Parathyroid adenoma (tissue), 2 donors: ENCODE measurements around the gene ASPDH.
"Not testable (repeated sequence)": the region's sequence is repeated elsewhere in the genome, so short reads cannot be mapped to it uniquely, and the experiment has no call there.

ENCODE experiments used
- H2AFZ ChIP-seq: fragments of 300-600 bp; sonication (generic); one replicate; pipeline ENCODE4 v1.7.0; 2017; ENCODE audit warnings: antibody characterized with exemption, mild to moderate bottlenecking
- H3K27ac ChIP-seq: fragments of 300-600 bp; sonication (generic); one replicate; pipeline ENCODE4 v1.7.0; 2017
- H3K27me3 ChIP-seq: fragments of 300-600 bp; sonication (generic); one replicate; pipeline ENCODE4 v1.7.0; 2017; ENCODE audit warnings: low read length; ENCODE audit not compliant: control insufficient read depth, insufficient read depth
- H3K36me3 ChIP-seq: fragments of 300-600 bp; sonication (generic); one replicate; pipeline ENCODE4 v1.7.0; 2017; ENCODE audit warnings: low read length; ENCODE audit not compliant: control insufficient read depth, insufficient read depth
- H3K4me1 ChIP-seq: fragments of 300-600 bp; sonication (generic); one replicate; pipeline ENCODE4 v1.7.0; 2017; ENCODE audit warnings: control low read depth
- H3K4me2 ChIP-seq: fragments of 300-600 bp; sonication (generic); one replicate; pipeline ENCODE4 v1.7.0; 2017; ENCODE audit warnings: low read length
- H3K4me3 ChIP-seq: fragments of 300-600 bp; sonication (generic); one replicate; pipeline ENCODE4 v1.7.0; 2017; ENCODE audit warnings: low read depth, low read length
- H3K79me2 ChIP-seq: fragments of 300-600 bp; sonication (generic); one replicate; pipeline ENCODE4 v1.7.0; 2017; ENCODE audit warnings: control low read depth
- H3K9ac ChIP-seq: fragments of 300-600 bp; sonication (generic); one replicate; pipeline ENCODE4 v1.7.0; 2017; ENCODE audit warnings: mild to moderate bottlenecking
- H3K9me3 ChIP-seq: fragments of 300-600 bp; sonication (generic); one replicate; pipeline ENCODE4 v1.7.0; 2017; ENCODE audit warnings: low read length; ENCODE audit not compliant: control insufficient read depth
- TF ChIP-seq, protein P1 (sequence below): fragments of 300-600 bp; sonication (generic); IDR thresholded peaks from one replicate; pipeline ENCODE4 v1.7.0; 2017; ENCODE audit warnings: antibody characterized with exemption, mild to moderate bottlenecking
- donor health status: primary hyperparathyroidism.

The ASPDH gene

DNA sequence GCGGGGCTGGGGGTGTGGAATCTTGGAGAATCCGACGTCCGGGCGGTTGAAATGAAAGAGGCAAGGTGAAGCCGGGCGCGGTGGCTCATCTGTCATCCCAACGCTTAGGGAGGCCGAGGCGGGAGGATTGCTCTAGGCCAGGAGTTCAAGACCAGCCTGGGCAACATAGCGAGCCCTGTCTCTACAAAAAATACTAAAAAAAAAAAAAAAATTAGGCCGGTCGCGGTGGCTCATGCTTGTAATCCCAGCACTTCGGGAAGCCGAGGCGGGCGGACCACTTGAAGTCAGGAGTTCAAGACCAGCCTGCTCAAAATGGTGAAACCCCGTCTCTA lies 36.8 kb downstream of the ASPDH start:
- Histone ChIP-seq H3K4me2 (peak overlapping the region; percentile 90), H3K4me3 (peak overlapping the region; percentile 95), H2AFZ (peak overlapping the region; percentile 100), H3K27ac (peak overlapping the region; percentile 99), H3K27me3 (no peaks in the 10 kb centered on the region), H3K9me3 (no peaks in the 10 kb centered on the region), H3K9ac (peak overlapping the region; percentile 100), H3K4me1 (peaks cover 11% of the 10 kb centered on the region), H3K79me2 (peaks cover 24% of the 10 kb centered on the region), H3K36me3 (no peaks in the 10 kb centered on the region)
- TF ChIP-seq, protein P1, sequence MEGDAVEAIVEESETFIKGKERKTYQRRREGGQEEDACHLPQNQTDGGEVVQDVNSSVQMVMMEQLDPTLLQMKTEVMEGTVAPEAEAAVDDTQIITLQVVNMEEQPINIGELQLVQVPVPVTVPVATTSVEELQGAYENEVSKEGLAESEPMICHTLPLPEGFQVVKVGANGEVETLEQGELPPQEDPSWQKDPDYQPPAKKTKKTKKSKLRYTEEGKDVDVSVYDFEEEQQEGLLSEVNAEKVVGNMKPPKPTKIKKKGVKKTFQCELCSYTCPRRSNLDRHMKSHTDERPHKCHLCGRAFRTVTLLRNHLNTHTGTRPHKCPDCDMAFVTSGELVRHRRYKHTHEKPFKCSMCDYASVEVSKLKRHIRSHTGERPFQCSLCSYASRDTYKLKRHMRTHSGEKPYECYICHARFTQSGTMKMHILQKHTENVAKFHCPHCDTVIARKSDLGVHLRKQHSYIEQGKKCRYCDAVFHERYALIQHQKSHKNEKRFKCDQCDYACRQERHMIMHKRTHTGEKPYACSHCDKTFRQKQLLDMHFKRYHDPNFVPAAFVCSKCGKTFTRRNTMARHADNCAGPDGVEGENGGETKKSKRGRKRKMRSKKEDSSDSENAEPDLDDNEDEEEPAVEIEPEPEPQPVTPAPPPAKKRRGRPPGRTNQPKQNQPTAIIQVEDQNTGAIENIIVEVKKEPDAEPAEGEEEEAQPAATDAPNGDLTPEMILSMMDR: no peak

DNA sequence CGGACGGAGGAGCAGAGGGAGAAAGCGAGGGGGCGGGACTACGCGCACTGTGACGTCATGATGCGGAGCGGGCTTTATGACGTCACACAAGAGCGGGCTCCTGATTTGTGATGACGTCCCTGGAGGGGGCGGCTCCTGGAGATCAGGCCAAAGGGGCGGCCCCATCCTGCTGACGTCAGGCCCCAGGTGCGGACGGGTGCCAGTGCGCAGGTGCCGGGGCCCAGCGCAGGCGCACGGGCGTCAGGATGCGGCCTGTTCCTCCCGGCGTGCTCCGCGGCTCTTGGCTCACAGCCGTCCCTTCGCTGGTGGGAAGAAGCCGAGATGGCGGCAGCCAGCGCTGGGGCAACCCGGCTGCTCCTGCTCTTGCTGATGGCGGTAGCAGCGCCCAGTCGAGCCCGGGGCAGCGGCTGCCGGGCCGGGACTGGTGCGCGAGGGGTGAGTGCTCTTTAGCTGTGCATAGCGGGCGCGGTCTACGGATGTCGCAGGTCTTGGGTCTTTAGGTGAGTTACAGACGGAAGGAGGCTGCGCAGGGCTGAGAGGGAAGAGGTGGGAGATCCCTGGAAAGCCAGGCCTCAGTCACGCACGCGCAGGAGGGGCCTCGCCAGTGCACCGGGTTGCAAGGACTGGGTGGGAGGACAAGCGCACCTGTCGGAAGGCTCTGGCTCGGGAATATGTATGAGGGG lies 37.3 kb downstream of the ASPDH start, which contains the start of the genes EMC10 and GARIN5A:
TSS of gene EMC10 (plus strand) at position 284 of the 683 bp plus-strand sequence. CDS start at position 322, 38 bp downstream.
TSS of gene GARIN5A (minus strand) at position 625 of the 683 bp plus-strand sequence. CDS start at position 165, 460 bp downstream.
- Histone ChIP-seq H3K27me3 (no peaks in the 10 kb centered on the region), H3K27ac (peak within 1 kb of the TSS; percentile 99), H3K9me3 (no peaks in the 10 kb centered on the region), H3K4me1 (peaks cover 11% of the 10 kb centered on the region), H3K4me2 (peak within 1 kb of the TSS; percentile 90), H3K36me3 (no peaks in the 10 kb centered on the region), H3K4me3 (peak within 1 kb of the TSS; percentile 95), H3K9ac (peak within 1 kb of the TSS; percentile 100), H3K79me2 (peaks cover 24% of the 10 kb centered on the region), H2AFZ (peak within 1 kb of the TSS; percentile 100)
- TF ChIP-seq, protein P1: no peak

DNA sequence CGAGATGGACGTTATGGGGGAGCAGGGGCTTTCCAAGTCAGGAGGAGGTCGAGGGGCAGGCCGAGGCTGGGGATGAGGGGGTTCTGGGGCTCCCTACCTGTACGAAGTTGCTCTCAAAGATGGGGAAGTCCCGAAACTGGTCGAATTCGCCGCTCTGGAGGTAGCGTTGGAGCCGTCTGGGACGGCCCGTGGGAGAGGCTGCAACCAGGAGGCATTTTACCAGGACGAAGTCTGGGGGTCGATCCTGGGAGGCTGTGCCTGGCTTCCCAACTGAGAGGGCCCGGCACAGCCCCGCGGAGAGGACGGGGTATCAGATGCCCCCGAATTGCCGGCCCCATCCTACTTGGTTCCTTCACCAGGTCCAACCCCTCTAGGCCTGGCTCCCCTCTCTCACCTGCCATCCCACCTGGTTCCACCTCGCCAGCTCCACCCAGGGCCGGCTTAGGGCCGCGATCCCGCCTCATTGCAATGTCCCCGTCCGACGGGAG lies 37.9 kb downstream of the ASPDH start:
- peaks cover 24% of the 10 kb centered on the region for H3K79me2 ChIP-seq
- peak overlapping the region; percentile 95 for H3K4me3 ChIP-seq
- H3K27ac ChIP-seq: peak overlapping the region; percentile 99
- H3K9me3 ChIP-seq: no peaks in the 10 kb centered on the region
- H3K9ac ChIP-seq: no peak overlapping the region
- peaks cover 11% of the 10 kb centered on the region for H3K4me1 ChIP-seq
- peak overlapping the region; percentile 100 for H2AFZ ChIP-seq
- no peaks in the 10 kb centered on the region for H3K27me3 ChIP-seq
- no peaks in the 10 kb centered on the region for H3K36me3 ChIP-seq
- TF ChIP-seq, protein P1: no peak
- peak overlapping the region; percentile 90 for H3K4me2 ChIP-seq

DNA sequence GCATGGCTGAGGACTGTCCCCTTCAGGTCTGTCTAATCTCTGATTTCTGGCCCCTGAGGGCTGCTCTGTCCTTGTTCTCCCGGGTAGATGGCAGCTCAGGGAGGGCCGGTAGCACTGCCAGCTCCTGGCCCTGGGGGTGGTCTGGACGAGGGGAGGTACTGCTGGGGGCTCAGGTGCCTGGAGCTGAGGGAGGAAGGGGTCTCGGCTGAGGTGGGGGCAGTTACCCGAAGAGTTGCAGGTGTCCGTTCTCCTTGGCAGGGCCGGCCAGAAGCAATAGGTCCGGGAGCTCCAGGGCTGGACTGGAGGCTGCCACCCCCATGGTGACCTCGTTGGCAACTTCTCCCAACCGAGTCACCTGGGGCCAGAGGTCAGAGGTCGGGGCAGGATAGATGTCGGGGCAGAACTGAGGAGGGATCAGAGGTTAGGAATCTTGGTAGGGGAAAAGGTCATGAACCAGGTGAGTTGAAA lies 38.6 kb downstream of the ASPDH start:
- TF ChIP-seq, protein P1: no peak
- H2AFZ ChIP-seq: no peak overlapping the region
- no peaks in the 10 kb centered on the region for H3K9me3 ChIP-seq
- peaks cover 22% of the 10 kb centered on the region for H3K79me2 ChIP-seq
- H3K27me3 ChIP-seq: no peaks in the 10 kb centered on the region
- H3K9ac ChIP-seq: no peak overlapping the region
- no peak overlapping the region for H3K4me2 ChIP-seq
- peaks cover 11% of the 10 kb centered on the region for H3K4me1 ChIP-seq
- no peak overlapping the region for H3K4me3 ChIP-seq
- no peak overlapping the region for H3K27ac ChIP-seq
- H3K36me3 ChIP-seq: no peaks in the 10 kb centered on the region

DNA sequence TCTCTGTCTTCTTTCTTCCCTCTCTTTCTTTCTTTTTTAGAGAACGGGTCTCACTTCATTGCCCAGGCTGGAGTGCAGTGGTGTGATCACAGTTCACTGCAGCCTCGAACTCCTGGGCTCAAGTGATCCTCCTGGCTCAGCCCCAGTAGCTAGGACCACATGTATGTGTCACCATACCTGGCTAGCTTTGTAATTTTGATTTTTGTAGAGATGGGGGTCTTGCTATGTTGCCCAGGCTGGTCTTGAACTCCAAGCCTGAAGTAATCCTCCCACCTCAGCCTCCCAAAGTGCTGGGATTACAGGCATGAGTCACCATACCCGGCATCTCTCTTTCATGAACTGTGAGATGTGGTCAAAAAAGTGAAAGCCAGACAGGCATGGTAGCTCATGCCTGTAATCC lies 40.4 kb downstream of the ASPDH start:
- not testable (repeated sequence) for H3K36me3 ChIP-seq

More for the DNA sequence above, 40.4 kb downstream of the ASPDH start:
- peaks cover 11% of the 10 kb centered on the region for H3K4me1 ChIP-seq
- H3K4me3 ChIP-seq, H3K9me3 ChIP-seq, H3K27ac ChIP-seq, H2AFZ ChIP-seq, H3K9ac ChIP-seq, H3K27me3 ChIP-seq, H3K4me2 ChIP-seq: not testable (repeated sequence)
- H3K79me2 ChIP-seq: peaks cover 12% of the 10 kb centered on the region
